IPS-15b (cell line): Measurements from ENCODE around the gene ZNF197.
"Not testable (repeated sequence)": the region's sequence is repeated elsewhere in the genome, so short reads cannot be mapped to it uniquely, and the experiment has no call there.

Experiments used
- H3K27me3 ChIP-seq: one replicate; pipeline ENCODE4 v1.6.1; 2013; ENCODE audit warnings: low read length; ENCODE audit not compliant: control insufficient read depth, insufficient read depth
- H3K36me3 ChIP-seq: one replicate; pipeline ENCODE4 v1.6.1; 2013; ENCODE audit warnings: low read length; ENCODE audit not compliant: control insufficient read depth, insufficient read depth
- H3K4me1 ChIP-seq: one replicate; pipeline ENCODE4 v1.6.1; 2013; ENCODE audit warnings: mild to moderate bottlenecking, low read length; ENCODE audit not compliant: control insufficient read depth, insufficient read depth
- H3K4me3 ChIP-seq: one replicate; pipeline ENCODE4 v1.5.1; 2013; ENCODE audit warnings: low read depth, low read length
- H3K9ac ChIP-seq: one replicate; pipeline ENCODE4 v1.6.1; 2013; ENCODE audit warnings: low read depth, mild to moderate bottlenecking, low read length
- H3K9me3 ChIP-seq: one replicate; pipeline ENCODE4 v1.6.1; 2013; ENCODE audit warnings: mild to moderate bottlenecking, low read length; ENCODE audit not compliant: control insufficient read depth, insufficient read depth

Gene ZNF197

GRCh38 chr3:44624749-44625480 is at the start of gene ZNF197:
ZNF197 (plus strand) TSS chr3:44625036; CDS start chr3:44629155, 4,119 bp downstream.
- Histone ChIP-seq H3K27me3 (no peaks in the 10 kb centered on the region), H3K4me1 (peaks cover 4% of the 10 kb centered on the region), H3K36me3 (no peaks in the 10 kb centered on the region), H3K4me3 (peak within 1 kb of the TSS; percentile 91), H3K9me3 (no peaks in the 10 kb centered on the region), H3K9ac (peak within 1 kb of the TSS; percentile 81)

GRCh38 chr3:44576613-44577012 is 48.2 kb upstream of the ZNF197 start:
- no peak overlapping the region for H3K4me3 ChIP-seq

GRCh38 chr3:44577354-44577952 is 47.4 kb upstream of the ZNF197 start:
- not testable (repeated sequence) for H3K4me3 ChIP-seq, H3K4me1 ChIP-seq, H3K9me3 ChIP-seq, H3K36me3 ChIP-seq, H3K9ac ChIP-seq, H3K27me3 ChIP-seq

More at GRCh38 chr3:44576613-44577012, 48.2 kb upstream of the ZNF197 start:
- Histone ChIP-seq H3K27me3 (no peaks in the 10 kb centered on the region), H3K4me1 (no peaks in the 10 kb centered on the region), H3K36me3 (no peaks in the 10 kb centered on the region), H3K9ac (no peak overlapping the region), H3K9me3 (no peaks in the 10 kb centered on the region)

- H3K9ac ChIP-seq, H3K9me3 ChIP-seq, H3K4me3 ChIP-seq, H3K4me1 ChIP-seq, H3K36me3 ChIP-seq, H3K27me3 ChIP-seq: not testable (repeated sequence)
Measured at GRCh38 chr3:44578316-44578715, 46.5 kb upstream of the ZNF197 start.

GRCh38 chr3:44578924-44579515 is 45.8 kb upstream of the ZNF197 start:
- H3K4me3 ChIP-seq: not testable (repeated sequence)

GRCh38 chr3:44579749-44580148 is 45.1 kb upstream of the ZNF197 start:
- H3K36me3 ChIP-seq, H3K4me1 ChIP-seq, H3K27me3 ChIP-seq, H3K9ac ChIP-seq, H3K4me3 ChIP-seq, H3K9me3 ChIP-seq: not testable (repeated sequence)

More at GRCh38 chr3:44578924-44579515, 45.8 kb upstream of the ZNF197 start:
- not testable (repeated sequence) for H3K36me3 ChIP-seq, H3K27me3 ChIP-seq, H3K9me3 ChIP-seq, H3K9ac ChIP-seq, H3K4me1 ChIP-seq

GRCh38 chr3:44580971-44581370 is 43.9 kb upstream of the ZNF197 start:
- not testable (repeated sequence) for H3K4me3 ChIP-seq, H3K27me3 ChIP-seq, H3K36me3 ChIP-seq, H3K9ac ChIP-seq, H3K9me3 ChIP-seq, H3K4me1 ChIP-seq

GRCh38 chr3:44584646-44585501 is 40.0 kb upstream of the ZNF197 start, which contains the start of gene ZNF660:
ZNF660 (plus strand) TSS chr3:44584964; CDS start chr3:44594194, 9,230 bp downstream.
- H3K9ac ChIP-seq: peak within 1 kb of the TSS; percentile 96
- H3K4me3 ChIP-seq: peak within 1 kb of the TSS; percentile 92
- H3K4me1 ChIP-seq: peaks cover 2% of the 10 kb centered on the region
- peaks cover 8% of the 10 kb centered on the region for H3K36me3 ChIP-seq
- H3K27me3 ChIP-seq: no peaks in the 10 kb centered on the region
- H3K9me3 ChIP-seq: no peaks in the 10 kb centered on the region

- peaks cover 13% of the 10 kb centered on the region for H3K9me3 ChIP-seq
- no peak overlapping the region for H3K4me3 ChIP-seq
- H3K9ac ChIP-seq: no peak overlapping the region
- H3K4me1 ChIP-seq: no peaks in the 10 kb centered on the region
- no peaks in the 10 kb centered on the region for H3K27me3 ChIP-seq
- H3K36me3 ChIP-seq: peaks cover 17% of the 10 kb centered on the region
Measured at GRCh38 chr3:44596621-44597020, 28.2 kb upstream of the ZNF197 start.

- H3K36me3 ChIP-seq: no peaks in the 10 kb centered on the region
- H3K4me1 ChIP-seq: no peaks in the 10 kb centered on the region
- no peaks in the 10 kb centered on the region for H3K27me3 ChIP-seq
- H3K9me3 ChIP-seq: no peaks in the 10 kb centered on the region
- no peak overlapping the region for H3K4me3 ChIP-seq
- H3K9ac ChIP-seq: no peak overlapping the region
Measured at GRCh38 chr3:44601749-44602148, 23.1 kb upstream of the ZNF197 start.

- H3K9me3 ChIP-seq: no peaks in the 10 kb centered on the region
- H3K27me3 ChIP-seq: no peaks in the 10 kb centered on the region
- no peak overlapping the region for H3K9ac ChIP-seq
- H3K36me3 ChIP-seq: no peaks in the 10 kb centered on the region
- H3K4me3 ChIP-seq: no peak overlapping the region
- H3K4me1 ChIP-seq: no peaks in the 10 kb centered on the region
Measured at GRCh38 chr3:44612678-44613077, 12.2 kb upstream of the ZNF197 start.
